ENCODE data around the gene MYBBP1A. TPM values are rescaled to one million over a fixed set of nuclear protein-coding genes. Genes with fewer than 3 reads are reported as not detected.

MYBBP1A gene
- total RNA-seq, 2 donors from 2014 or later, result 21.4 to 58.7 TPM

DNA sequence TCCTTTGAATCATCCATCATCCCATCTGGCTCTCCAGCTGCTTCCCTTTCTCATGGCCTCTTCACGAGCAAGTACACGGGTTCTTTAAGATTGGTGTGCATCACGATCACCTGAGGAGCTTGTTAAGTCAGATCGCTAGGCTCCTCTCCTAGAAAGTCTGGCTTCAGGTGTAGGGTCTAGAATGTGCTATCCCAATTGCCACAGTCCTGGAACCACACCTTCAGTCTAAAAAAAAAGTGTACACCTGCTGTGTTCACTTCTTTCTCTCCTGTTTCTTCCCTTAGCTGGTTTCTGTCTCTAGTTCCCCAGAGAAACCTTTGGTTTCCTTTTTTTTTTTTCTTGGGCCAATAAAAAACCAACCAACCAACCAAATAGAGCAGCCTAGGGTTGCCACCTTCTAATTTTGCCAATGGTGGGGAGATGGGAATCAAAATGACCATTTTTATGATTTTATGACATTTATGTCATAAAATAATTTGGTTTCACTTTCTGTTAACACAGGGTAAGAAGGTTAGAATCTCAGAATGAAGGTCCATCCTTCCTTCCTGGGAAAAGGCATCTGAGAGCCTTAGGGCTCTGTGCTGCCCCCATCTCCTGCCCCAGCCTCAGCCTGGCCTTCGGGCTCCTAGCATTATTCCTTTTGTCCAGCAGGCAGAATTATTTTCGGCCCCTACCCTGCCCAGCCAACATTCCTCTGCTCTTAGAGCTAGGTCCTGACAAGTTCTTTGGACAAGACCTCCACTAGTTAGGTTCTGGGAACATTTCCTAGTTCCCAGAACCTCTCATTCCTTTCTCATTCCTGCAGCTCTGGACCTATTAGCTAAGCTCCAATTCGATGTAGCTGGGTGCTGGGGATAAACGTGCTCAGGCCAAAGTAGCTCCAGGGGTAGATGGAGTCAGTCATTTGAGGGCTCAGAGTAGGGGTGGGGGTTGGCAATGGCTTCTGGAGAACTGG is 7.1 kb upstream of the MYBBP1A start:
- DNase-seq, result peak; percentile 52
- H3K4me3 ChIP-seq, result no peak overlapping the region

GRCh38 chr17:4560837-4561256 is 5.7 kb upstream of the MYBBP1A start:
- peak overlapping the region in 1 of 2 donors; percentile 95 for H3K9ac ChIP-seq (ENCODE audit: low read depth in 2 of 2, low read length in 2 of 2)
- H3K36me3 ChIP-seq, result no peaks in the 10 kb centered on the region
- H3K4me1 ChIP-seq, result peaks cover 8% of the 10 kb centered on the region
- peak; percentile 54 for DNase-seq
- TF ChIP-seq, protein P1, sequence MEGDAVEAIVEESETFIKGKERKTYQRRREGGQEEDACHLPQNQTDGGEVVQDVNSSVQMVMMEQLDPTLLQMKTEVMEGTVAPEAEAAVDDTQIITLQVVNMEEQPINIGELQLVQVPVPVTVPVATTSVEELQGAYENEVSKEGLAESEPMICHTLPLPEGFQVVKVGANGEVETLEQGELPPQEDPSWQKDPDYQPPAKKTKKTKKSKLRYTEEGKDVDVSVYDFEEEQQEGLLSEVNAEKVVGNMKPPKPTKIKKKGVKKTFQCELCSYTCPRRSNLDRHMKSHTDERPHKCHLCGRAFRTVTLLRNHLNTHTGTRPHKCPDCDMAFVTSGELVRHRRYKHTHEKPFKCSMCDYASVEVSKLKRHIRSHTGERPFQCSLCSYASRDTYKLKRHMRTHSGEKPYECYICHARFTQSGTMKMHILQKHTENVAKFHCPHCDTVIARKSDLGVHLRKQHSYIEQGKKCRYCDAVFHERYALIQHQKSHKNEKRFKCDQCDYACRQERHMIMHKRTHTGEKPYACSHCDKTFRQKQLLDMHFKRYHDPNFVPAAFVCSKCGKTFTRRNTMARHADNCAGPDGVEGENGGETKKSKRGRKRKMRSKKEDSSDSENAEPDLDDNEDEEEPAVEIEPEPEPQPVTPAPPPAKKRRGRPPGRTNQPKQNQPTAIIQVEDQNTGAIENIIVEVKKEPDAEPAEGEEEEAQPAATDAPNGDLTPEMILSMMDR (IDR thresholded peaks at IDR 0.05), result no peak
- no peaks in the 10 kb centered on the region for H3K27me3 ChIP-seq
- intact Hi-C loops (cut with DNase I), result no loop called here
- no peaks in the 10 kb centered on the region for H3K9me3 ChIP-seq
- H3K27ac ChIP-seq, result peak overlapping the region; percentile 80
- no peak overlapping the region for H3K4me3 ChIP-seq

More for the DNA sequence above, 7.1 kb upstream of the MYBBP1A start:
- TF ChIP-seq, protein P1 (IDR thresholded peaks at IDR 0.05), result no peak
- Histone ChIP-seq H3K9me3 (no peaks in the 10 kb centered on the region), H3K27ac (peak overlapping the region; percentile 80), H3K9ac (ENCODE audit: low read depth in 2 of 2, low read length in 2 of 2) (peak overlapping the region in 1 of 2 donors; percentile 56), H3K27me3 (no peaks in the 10 kb centered on the region), H3K36me3 (no peaks in the 10 kb centered on the region), H3K4me1 (peaks cover 8% of the 10 kb centered on the region)
- intact Hi-C loops (cut with DNase I), result no loop called here

DNA sequence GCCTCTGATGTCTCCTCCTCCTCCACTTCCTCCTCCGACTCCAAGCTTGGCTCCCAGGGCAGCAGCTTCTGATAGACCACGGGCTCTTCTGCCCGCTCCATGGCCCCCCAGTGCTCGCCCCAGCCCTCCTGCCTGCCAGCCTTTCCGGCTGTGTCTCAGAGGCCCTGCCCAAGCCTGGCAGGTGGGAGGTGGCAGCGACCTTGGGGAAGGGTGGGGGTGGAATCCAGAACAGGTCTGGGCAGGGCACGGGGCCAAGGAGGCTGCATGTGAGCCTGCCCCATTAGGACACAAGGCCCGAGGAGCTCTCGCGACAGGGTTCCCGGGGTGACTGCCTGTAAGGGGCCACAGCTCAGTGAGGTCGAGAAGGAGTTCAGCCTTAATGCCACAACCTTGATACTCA is 5.2 kb upstream of the MYBBP1A start, which contains the start of gene GGT6:
Gene GGT6 (minus strand): TSS at position 157 of the 400 bp plus-strand sequence. CDS start 56 bp downstream, at position 101.
- intact Hi-C loops (cut with DNase I), result no loop called here
- H3K9me3 ChIP-seq, result no peaks in the 10 kb centered on the region
- no peaks in the 10 kb centered on the region for H3K36me3 ChIP-seq
- H3K4me1 ChIP-seq, result peaks cover 8% of the 10 kb centered on the region
- H3K27me3 ChIP-seq, result no peaks in the 10 kb centered on the region
- H3K27ac ChIP-seq, result peak within 1 kb of the TSS; percentile 80
- peak within 1 kb of the TSS; percentile 77 to 95 for H3K9ac ChIP-seq (ENCODE audit: low read depth in 2 of 2, low read length in 2 of 2)
- TF ChIP-seq, protein P1 (IDR thresholded peaks at IDR 0.05), result no peak
- peak; percentile 94 for DNase-seq
- peak within 1 kb of the TSS; percentile 38 for H3K4me3 ChIP-seq

DNA sequence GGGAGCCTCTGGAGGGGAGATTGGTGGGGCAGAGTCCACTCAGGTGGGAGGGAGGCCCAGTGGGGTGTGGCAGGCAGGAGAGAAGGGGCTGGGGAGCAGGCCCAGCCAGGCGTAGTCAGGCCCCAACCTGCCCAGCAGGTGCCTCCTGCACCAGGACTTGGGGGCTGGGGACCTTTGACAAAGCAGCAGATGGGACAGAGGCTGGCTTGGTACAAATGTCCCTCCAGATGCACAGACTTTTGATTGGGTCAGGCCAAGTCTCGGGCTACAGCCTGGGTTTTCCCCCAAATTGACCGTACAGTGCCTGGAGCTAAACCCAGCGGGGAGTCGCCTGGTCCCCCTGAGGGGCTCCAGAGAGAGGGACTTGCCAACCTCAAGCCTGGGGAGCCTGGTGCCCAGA is 4.8 kb upstream of the MYBBP1A start:
- DNase-seq, result peak; percentile 74
- intact Hi-C loops (cut with DNase I), result loop anchor here (5.0 kb wide), 1 partner anchor 138 kb away; no protein-coding TSS in a partner anchor
- Histone ChIP-seq H3K27ac (peak overlapping the region; percentile 80), H3K27me3 (no peaks in the 10 kb centered on the region), H3K4me3 (peak overlapping the region; percentile 38), H3K36me3 (no peaks in the 10 kb centered on the region), H3K4me1 (peaks cover 8% of the 10 kb centered on the region), H3K9me3 (no peaks in the 10 kb centered on the region), H3K9ac (ENCODE audit: low read depth in 2 of 2, low read length in 2 of 2) (peak overlapping the region; percentile 77 to 95)
- TF ChIP-seq, protein P1 (IDR thresholded peaks at IDR 0.05), result no peak

DNA sequence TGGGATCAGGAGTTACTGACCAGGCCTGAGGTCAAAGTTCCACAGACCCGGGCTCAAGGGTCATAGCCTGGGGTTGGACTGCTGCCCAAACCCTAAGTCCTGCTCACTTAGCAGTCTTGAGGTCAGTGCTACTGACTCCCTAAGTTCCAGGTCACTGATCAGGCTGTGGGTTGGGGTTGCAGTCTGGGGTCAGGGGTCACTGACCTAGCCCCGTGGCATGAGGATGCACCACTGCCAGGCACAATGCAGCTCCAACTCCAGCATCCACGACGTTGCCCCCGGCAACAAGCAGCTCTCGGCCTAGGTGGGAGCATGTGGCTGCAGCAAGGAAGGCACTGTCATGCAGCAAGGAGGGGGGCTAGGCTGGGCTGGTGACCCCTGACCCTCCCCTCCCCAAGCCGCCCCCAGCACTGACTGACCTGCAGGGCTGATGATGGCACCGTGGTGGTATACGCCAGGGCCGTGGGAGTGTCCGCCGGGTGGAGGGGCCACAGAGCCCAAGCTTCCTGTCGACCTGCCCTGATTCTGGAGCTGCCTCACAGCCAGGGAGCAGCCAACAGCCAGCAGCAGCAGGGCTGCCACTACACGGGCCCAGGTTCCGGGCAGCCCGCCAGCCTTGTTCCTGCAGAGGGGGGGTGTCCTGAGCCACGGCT is 4.1 kb upstream of the MYBBP1A start:
- peak; percentile 58 for DNase-seq
- Histone ChIP-seq H3K27me3 (no peaks in the 10 kb centered on the region), H3K9me3 (no peaks in the 10 kb centered on the region), H3K36me3 (no peaks in the 10 kb centered on the region), H3K27ac (peak overlapping the region; percentile 80), H3K9ac (ENCODE audit: low read depth in 2 of 2, low read length in 2 of 2) (peak overlapping the region; percentile 77 to 95), H3K4me3 (peak overlapping the region; percentile 38), H3K4me1 (peaks cover 13% of the 10 kb centered on the region)
- TF ChIP-seq, protein P1 (IDR thresholded peaks at IDR 0.05), result no peak
- intact Hi-C loops (cut with DNase I), result loop anchor here (5.0 kb wide), 1 partner anchor 137 kb away; no protein-coding TSS in a partner anchor

All from colonic mucosa (tissue), 4 donors.